Measurements from ENCODE around the gene CPA4. TPM values are rescaled to one million over a fixed set of nuclear protein-coding genes. Genes with fewer than 3 reads are reported as not detected.

CPA4 gene
- total and polyA plus RNA-seq, 2 experiments from 2014 or later: not detected

DNA sequence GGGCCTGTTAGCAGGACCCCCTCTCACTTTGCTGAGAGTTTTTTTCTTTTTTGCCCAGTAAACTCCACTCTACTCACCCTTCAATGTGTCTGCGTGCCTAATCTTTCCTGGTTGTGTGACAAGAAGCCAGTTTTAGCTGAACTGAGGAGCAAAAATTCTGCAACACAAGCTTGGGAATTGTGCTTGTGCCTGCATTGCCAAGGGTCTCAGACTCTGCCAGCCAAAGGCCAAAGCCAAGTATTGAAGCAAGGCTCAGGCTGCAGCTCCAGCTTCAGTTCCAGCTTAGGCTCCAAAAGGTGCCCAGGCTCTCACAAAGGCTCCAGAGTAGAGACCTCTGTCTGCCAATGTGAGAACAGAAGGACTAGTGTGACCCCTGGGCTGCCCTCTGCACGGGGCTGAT, 30.5 kb upstream of the CPA4 start:
- peaks cover 23% of the 10 kb centered on the region; the same call in 2 of the 3 replicates for H3K36me3 Mint-ChIP-seq (ENCODE audit: low read depth)
- H2AFZ ChIP-seq: no peak overlapping the region
- H3K4me3 Mint-ChIP-seq: no peak overlapping the region
- H3K4me1 Mint-ChIP-seq: peaks cover 29% of the 10 kb centered on the region
- peaks cover 37% of the 10 kb centered on the region for H3K9me3 Mint-ChIP-seq
- no peaks in the 10 kb centered on the region for H4K20me1 ChIP-seq (replicated peaks; ENCODE audit: insufficient read depth)
- H3K9me2 ChIP-seq (ENCODE audit: insufficient read depth): peaks cover 3% of the 10 kb centered on the region; the same call in 1 of the 2 replicates
- no peaks in the 10 kb centered on the region for H3F3A ChIP-seq (replicated peaks; ENCODE audit: low read depth)
- no peaks in the 10 kb centered on the region for H3K79me2 ChIP-seq (replicated peaks; ENCODE audit: insufficient read depth)
- no peaks in the 10 kb centered on the region for H3K27me3 ChIP-seq (ENCODE audit: insufficient read depth)
- H3K27me3 Mint-ChIP-seq (ENCODE audit: insufficient read depth, low read depth, poor library complexity): peaks cover 3% of the 10 kb centered on the region
- H3K36me3 ChIP-seq (ENCODE audit: insufficient read depth): peaks cover 10% of the 10 kb centered on the region
- H3K27ac ChIP-seq (ENCODE audit: low read depth): no peak overlapping the region
- no peak overlapping the region for H3K4me3 ChIP-seq
- DNase-seq (ENCODE audit: low spot score) (no peak), ATAC-seq (no peak)
- no peak overlapping the region for H3K4me2 ChIP-seq
- peaks cover 11% of the 10 kb centered on the region for H3K4me1 ChIP-seq (ENCODE audit: insufficient read depth)
- TF ChIP-seq ZNF331 (CRISPR knock-in tag; IDR thresholded peaks at IDR 0.05; ENCODE audit: low read depth): no peak
- no peak for TF ChIP-seq POLR2AphosphoS5 (IDR thresholded peaks at IDR 0.05; ENCODE audit: low read depth)
- TF ChIP-seq, protein P1, sequence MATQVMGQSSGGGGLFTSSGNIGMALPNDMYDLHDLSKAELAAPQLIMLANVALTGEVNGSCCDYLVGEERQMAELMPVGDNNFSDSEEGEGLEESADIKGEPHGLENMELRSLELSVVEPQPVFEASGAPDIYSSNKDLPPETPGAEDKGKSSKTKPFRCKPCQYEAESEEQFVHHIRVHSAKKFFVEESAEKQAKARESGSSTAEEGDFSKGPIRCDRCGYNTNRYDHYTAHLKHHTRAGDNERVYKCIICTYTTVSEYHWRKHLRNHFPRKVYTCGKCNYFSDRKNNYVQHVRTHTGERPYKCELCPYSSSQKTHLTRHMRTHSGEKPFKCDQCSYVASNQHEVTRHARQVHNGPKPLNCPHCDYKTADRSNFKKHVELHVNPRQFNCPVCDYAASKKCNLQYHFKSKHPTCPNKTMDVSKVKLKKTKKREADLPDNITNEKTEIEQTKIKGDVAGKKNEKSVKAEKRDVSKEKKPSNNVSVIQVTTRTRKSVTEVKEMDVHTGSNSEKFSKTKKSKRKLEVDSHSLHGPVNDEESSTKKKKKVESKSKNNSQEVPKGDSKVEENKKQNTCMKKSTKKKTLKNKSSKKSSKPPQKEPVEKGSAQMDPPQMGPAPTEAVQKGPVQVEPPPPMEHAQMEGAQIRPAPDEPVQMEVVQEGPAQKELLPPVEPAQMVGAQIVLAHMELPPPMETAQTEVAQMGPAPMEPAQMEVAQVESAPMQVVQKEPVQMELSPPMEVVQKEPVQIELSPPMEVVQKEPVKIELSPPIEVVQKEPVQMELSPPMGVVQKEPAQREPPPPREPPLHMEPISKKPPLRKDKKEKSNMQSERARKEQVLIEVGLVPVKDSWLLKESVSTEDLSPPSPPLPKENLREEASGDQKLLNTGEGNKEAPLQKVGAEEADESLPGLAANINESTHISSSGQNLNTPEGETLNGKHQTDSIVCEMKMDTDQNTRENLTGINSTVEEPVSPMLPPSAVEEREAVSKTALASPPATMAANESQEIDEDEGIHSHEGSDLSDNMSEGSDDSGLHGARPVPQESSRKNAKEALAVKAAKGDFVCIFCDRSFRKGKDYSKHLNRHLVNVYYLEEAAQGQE (IDR thresholded peaks at IDR 0.05; ENCODE audit: unreplicated experiment): no peak
- TF ChIP-seq, protein P2, sequence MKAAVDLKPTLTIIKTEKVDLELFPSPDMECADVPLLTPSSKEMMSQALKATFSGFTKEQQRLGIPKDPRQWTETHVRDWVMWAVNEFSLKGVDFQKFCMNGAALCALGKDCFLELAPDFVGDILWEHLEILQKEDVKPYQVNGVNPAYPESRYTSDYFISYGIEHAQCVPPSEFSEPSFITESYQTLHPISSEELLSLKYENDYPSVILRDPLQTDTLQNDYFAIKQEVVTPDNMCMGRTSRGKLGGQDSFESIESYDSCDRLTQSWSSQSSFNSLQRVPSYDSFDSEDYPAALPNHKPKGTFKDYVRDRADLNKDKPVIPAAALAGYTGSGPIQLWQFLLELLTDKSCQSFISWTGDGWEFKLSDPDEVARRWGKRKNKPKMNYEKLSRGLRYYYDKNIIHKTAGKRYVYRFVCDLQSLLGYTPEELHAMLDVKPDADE (IDR thresholded peaks at IDR 0.05): no peak
- no peak for TF ChIP-seq JUNB (IDR thresholded peaks at IDR 0.05; ENCODE audit: unreplicated experiment)
- no peak for TF ChIP-seq NANOG (IDR thresholded peaks at IDR 0.05; ENCODE audit: borderline replicate concordance)
- TF ChIP-seq EZH2 (IDR thresholded peaks at IDR 0.05; ENCODE audit: low read depth, unreplicated experiment): no peak
- TF ChIP-seq STAT1 (IDR thresholded peaks at IDR 0.05; ENCODE audit: unreplicated experiment): no peak
- TF ChIP-seq ZNF114 (CRISPR knock-in tag; IDR thresholded peaks at IDR 0.05): no peak
- no peak for TF ChIP-seq EZH2phosphoT487 (IDR thresholded peaks at IDR 0.05; ENCODE audit: unreplicated experiment)
- TF ChIP-seq, protein P3, sequence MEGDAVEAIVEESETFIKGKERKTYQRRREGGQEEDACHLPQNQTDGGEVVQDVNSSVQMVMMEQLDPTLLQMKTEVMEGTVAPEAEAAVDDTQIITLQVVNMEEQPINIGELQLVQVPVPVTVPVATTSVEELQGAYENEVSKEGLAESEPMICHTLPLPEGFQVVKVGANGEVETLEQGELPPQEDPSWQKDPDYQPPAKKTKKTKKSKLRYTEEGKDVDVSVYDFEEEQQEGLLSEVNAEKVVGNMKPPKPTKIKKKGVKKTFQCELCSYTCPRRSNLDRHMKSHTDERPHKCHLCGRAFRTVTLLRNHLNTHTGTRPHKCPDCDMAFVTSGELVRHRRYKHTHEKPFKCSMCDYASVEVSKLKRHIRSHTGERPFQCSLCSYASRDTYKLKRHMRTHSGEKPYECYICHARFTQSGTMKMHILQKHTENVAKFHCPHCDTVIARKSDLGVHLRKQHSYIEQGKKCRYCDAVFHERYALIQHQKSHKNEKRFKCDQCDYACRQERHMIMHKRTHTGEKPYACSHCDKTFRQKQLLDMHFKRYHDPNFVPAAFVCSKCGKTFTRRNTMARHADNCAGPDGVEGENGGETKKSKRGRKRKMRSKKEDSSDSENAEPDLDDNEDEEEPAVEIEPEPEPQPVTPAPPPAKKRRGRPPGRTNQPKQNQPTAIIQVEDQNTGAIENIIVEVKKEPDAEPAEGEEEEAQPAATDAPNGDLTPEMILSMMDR (conservative IDR thresholded peaks at IDR 0.05; ENCODE audit: low read depth in 2 of 2): no peak
- no peak for TF ChIP-seq CREB1 (CRISPR knock-in tag; IDR thresholded peaks at IDR 0.05; ENCODE audit: low read depth)
- TF ChIP-seq, protein P4, sequence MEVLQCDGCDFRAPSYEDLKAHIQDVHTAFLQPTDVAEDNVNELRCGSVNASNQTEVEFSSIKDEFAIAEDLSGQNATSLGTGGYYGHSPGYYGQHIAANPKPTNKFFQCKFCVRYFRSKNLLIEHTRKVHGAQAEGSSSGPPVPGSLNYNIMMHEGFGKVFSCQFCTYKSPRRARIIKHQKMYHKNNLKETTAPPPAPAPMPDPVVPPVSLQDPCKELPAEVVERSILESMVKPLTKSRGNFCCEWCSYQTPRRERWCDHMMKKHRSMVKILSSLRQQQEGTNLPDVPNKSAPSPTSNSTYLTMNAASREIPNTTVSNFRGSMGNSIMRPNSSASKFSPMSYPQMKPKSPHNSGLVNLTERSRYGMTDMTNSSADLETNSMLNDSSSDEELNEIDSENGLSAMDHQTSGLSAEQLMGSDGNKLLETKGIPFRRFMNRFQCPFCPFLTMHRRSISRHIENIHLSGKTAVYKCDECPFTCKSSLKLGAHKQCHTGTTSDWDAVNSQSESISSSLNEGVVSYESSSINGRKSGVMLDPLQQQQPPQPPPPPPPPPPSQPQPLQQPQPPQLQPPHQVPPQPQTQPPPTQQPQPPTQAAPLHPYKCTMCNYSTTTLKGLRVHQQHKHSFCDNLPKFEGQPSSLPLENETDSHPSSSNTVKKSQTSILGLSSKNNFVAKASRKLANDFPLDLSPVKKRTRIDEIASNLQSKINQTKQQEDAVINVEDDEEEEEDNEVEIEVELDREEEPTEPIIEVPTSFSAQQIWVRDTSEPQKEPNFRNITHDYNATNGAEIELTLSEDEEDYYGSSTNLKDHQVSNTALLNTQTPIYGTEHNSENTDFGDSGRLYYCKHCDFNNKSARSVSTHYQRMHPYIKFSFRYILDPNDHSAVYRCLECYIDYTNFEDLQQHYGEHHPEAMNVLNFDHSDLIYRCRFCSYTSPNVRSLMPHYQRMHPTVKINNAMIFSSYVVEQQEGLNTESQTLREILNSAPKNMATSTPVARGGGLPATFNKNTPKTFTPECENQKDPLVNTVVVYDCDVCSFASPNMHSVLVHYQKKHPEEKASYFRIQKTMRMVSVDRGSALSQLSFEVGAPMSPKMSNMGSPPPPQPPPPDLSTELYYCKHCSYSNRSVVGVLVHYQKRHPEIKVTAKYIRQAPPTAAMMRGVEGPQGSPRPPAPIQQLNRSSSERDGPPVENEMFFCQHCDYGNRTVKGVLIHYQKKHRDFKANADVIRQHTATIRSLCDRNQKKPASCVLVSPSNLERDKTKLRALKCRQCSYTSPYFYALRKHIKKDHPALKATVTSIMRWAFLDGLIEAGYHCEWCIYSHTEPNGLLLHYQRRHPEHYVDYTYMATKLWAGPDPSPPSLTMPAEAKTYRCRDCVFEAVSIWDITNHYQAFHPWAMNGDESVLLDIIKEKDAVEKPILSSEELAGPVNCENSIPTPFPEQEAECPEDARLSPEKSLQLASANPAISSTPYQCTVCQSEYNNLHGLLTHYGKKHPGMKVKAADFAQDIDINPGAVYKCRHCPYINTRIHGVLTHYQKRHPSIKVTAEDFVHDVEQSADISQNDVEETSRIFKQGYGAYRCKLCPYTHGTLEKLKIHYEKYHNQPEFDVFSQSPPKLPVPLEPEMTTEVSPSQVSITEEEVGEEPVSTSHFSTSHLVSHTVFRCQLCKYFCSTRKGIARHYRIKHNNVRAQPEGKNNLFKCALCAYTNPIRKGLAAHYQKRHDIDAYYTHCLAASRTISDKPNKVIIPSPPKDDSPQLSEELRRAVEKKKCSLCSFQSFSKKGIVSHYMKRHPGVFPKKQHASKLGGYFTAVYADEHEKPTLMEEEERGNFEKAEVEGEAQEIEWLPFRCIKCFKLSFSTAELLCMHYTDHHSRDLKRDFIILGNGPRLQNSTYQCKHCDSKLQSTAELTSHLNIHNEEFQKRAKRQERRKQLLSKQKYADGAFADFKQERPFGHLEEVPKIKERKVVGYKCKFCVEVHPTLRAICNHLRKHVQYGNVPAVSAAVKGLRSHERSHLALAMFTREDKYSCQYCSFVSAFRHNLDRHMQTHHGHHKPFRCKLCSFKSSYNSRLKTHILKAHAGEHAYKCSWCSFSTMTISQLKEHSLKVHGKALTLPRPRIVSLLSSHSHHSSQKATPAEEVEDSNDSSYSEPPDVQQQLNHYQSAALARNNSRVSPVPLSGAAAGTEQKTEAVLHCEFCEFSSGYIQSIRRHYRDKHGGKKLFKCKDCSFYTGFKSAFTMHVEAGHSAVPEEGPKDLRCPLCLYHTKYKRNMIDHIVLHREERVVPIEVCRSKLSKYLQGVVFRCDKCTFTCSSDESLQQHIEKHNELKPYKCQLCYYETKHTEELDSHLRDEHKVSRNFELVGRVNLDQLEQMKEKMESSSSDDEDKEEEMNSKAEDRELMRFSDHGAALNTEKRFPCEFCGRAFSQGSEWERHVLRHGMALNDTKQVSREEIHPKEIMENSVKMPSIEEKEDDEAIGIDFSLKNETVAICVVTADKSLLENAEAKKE (CRISPR knock-in tag; IDR thresholded peaks at IDR 0.05): no peak
- no peak overlapping the region for H3K27ac Mint-ChIP-seq

Data from GM23338 (cell line).